D721Med (cell line): ENCODE measurements around the gene HARBI1.

Experiments
- DNase-seq: peaks from one replicate; pipeline ENCODE4 v3.0.0; 2011; ENCODE audit warnings: low spot score; ENCODE audit not compliant: insufficient read length
- FAIRE-seq: peaks from 2 replicates; lab custom pipeline; 2011; peaks lifted over from hg19 to GRCh38; lab: Jason Lieb, UNC
- CTCF ChIP-seq: IDR thresholded peaks from 2 replicates; pipeline ENCODE4 v1.5.1; 2012; ENCODE audit warnings: mild to moderate bottlenecking, control low read depth; ENCODE audit not compliant: insufficient read depth; ENCODE audit errors: missing control alignments

Gene HARBI1

GRCh38 chr11:46643531-46643930, 26.5 kb upstream of the HARBI1 start:
- no peak for FAIRE-seq
- no peak for DNase-seq
- no peak for TF ChIP-seq CTCF

GRCh38 chr11:46642627-46643335, 25.8 kb upstream of the HARBI1 start:
- no peak for TF ChIP-seq CTCF
- FAIRE-seq (no peak), DNase-seq (no peak)

- FAIRE-seq (no peak), DNase-seq (no peak)
- TF ChIP-seq CTCF, result no peak
Observed at GRCh38 chr11:46641639-46642038, 24.6 kb upstream of the HARBI1 start.

- FAIRE-seq (no peak), DNase-seq (no peak)
- no peak for TF ChIP-seq CTCF
Observed at GRCh38 chr11:46640036-46640788, 23.2 kb upstream of the HARBI1 start.

GRCh38 chr11:46639197-46639839, 22.3 kb upstream of the HARBI1 start:
- no peak for TF ChIP-seq CTCF
- no peak for DNase-seq
- no peak for FAIRE-seq

GRCh38 chr11:46637546-46637945, 20.5 kb upstream of the HARBI1 start:
- DNase-seq, result no peak
- TF ChIP-seq CTCF, result no peak
- FAIRE-seq, result no peak
